ENCODE results near the gene PPP3R1. TPM values are rescaled to one million over a fixed set of nuclear protein-coding genes. Genes with fewer than 3 reads are reported as not detected.

Gene PPP3R1
- total and polyA plus RNA-seq, 2 of the 8 experiments (the other 6 are each of a cell fraction or from before 2014, with no cell fraction given), result 9.3 to 85.1 TPM

DNA sequence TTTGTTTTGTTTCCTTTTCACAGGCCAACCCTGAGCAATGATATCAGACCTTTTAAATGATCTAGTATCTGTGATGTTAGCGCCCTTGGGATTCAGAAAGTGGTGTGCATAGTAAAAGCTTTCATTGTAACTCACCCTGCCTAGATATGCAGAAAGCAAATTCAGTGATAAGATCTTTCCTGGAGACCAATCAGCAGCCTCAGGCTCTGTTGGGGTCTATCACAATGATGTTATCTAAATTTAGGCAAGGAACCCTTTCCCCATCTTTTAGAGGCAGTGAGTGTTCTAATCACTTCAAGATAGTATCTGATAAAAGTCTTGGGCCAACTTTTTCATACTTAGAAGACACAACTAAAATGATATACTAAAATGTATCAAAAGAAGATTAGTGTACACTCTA, 118.2 kb downstream of the PPP3R1 start:
- no peak overlapping the region for H2BK120ac ChIP-seq (replicated peaks; ENCODE audit: low read depth, low read length)
- no peak overlapping the region for H2AFZ ChIP-seq (ENCODE audit: low read length)
- H3K4me2 ChIP-seq (ENCODE audit: insufficient read depth in 1 of 2, low read depth in 2 of 2, low read length in 2 of 2), result no peak overlapping the region
- ChIA-PET CTCF (ENCODE audit: partially characterized antibody) (interaction anchor here (1.4 kb wide), 1 partner anchor 19 kb away, joined by 3 read pairs; no protein-coding TSS in a partner anchor), POLR2A (ENCODE audit: partially characterized antibody) (no interaction called here)
- H3K4ac ChIP-seq (replicated peaks; ENCODE audit: insufficient read length, low read depth, low read length), result no peak overlapping the region
- no peak overlapping the region for H3K56ac ChIP-seq (replicated peaks; ENCODE audit: insufficient read length, low read depth, low read length)
- no peaks in the 10 kb centered on the region for H3K23me2 ChIP-seq (ENCODE audit: low read depth, low read length)
- WGBS, 2 experiments (ENCODE audit: extremely low coverage in 1 of 2, insufficient coverage in 1 of 2, insufficient read length in 1 of 2, insufficient replicate concordance in 2 of 2, low coverage in 1 of 2, low lambda C conversion rate in 2 of 2, missing lambda C conversion rate in 1 of 2), result 93% methylated on average over 1 of the region's 1 CpG; no CpG with 5 or more reads in 1 of the 2 experiments
- no peak overlapping the region for H2BK20ac ChIP-seq (ENCODE audit: low read length)
- no peak overlapping the region for H4K5ac ChIP-seq (ENCODE audit: insufficient read length, low read depth, low read length)
- no peaks in the 10 kb centered on the region for H3K79me2 ChIP-seq (ENCODE audit: control insufficient read depth in 1 of 2, insufficient read depth in 2 of 2, low read length in 2 of 2)
- no peaks in the 10 kb centered on the region for H4K20me1 ChIP-seq (replicated peaks in 1 of 2; ENCODE audit: control insufficient read depth in 1 of 2, insufficient read depth in 2 of 2, low read length in 2 of 2)
- no peaks in the 10 kb centered on the region for H3K79me1 ChIP-seq (ENCODE audit: low read depth, low read length)
- H4K8ac ChIP-seq (ENCODE audit: extremely low read depth, insufficient read depth, low read length), result no peak overlapping the region
- DNase-seq (ENCODE audit: low read depth in 1 of 2, low spot score in 2 of 2) (no peak), FAIRE-seq (no peak)
- H3K27ac ChIP-seq (ENCODE audit: low read depth, low read length), result no peak overlapping the region
- peaks cover 0 to 23% (median 4%) of the 10 kb centered on the region in 4 experiments; a peak in 2 of 8 replicates for H3K36me3 ChIP-seq (ENCODE audit: control insufficient read depth in 2 of 4, insufficient read depth in 4 of 4, low read length in 3 of 4)
- no peaks in the 10 kb centered on the region for H3K27me3 ChIP-seq (replicated peaks in 1 of 4; ENCODE audit: control insufficient read depth in 3 of 4, extremely low read depth in 1 of 4, insufficient read depth in 3 of 4, low read length in 3 of 4)
- no peak overlapping the region for H3K18ac ChIP-seq (ENCODE audit: extremely low read depth, low read length)
- H3K9me3 ChIP-seq (ENCODE audit: insufficient read depth in 2 of 2, low read depth in 1 of 2, low read length in 1 of 2), result no peaks in the 10 kb centered on the region
- no peak overlapping the region for H4K91ac ChIP-seq (replicated peaks; ENCODE audit: insufficient read length, low read length)
- no peak overlapping the region for H3K4me3 ChIP-seq (ENCODE audit: extremely low read depth in 1 of 4, insufficient read depth in 2 of 4, low read depth in 3 of 4, low read length in 4 of 4)
- no peak overlapping the region for H3K14ac ChIP-seq (ENCODE audit: insufficient read length)
- no peak overlapping the region for H3K9ac ChIP-seq (replicated peaks in 1 of 4; ENCODE audit: extremely low read depth in 1 of 4, low read depth in 3 of 4, low read length in 3 of 4)
- H2BK15ac ChIP-seq (ENCODE audit: low read length), result no peak overlapping the region
- H2AK5ac ChIP-seq (ENCODE audit: low read depth, low read length), result no peak overlapping the region
- no peak overlapping the region for H2BK5ac ChIP-seq (ENCODE audit: low read depth, low read length)
- H3K4me1 ChIP-seq (replicated peaks in 1 of 4; ENCODE audit: control insufficient read depth in 3 of 4, insufficient read depth in 4 of 4, low read length in 3 of 4), result no peaks in the 10 kb centered on the region
- H3K23ac ChIP-seq (ENCODE audit: insufficient read length), result no peak overlapping the region
- no peak overlapping the region for H2BK12ac ChIP-seq (ENCODE audit: low read depth, low read length)
- TF ChIP-seq BRCA1 (IDR thresholded peaks at IDR 0.05; ENCODE audit: low read depth, low read length) (no peak), ATF3 (IDR thresholded peaks at IDR 0.05; ENCODE audit: insufficient read depth, low read depth, low read length) (no peak), TEAD4 (IDR thresholded peaks at IDR 0.05; ENCODE audit: low read depth, low read length) (no peak), GTF2F1 (IDR thresholded peaks at IDR 0.05; ENCODE audit: borderline replicate concordance, low read depth, low read length) (no peak), FOSL1 (IDR thresholded peaks at IDR 0.05; ENCODE audit: insufficient read depth, low read depth, low read length) (no peak), ASH2L (IDR thresholded peaks at IDR 0.05; ENCODE audit: low read length) (no peak)

Measured in H1 (cell line).